Effector memory CD4-positive, alpha-beta T cell (primary cell): ENCODE results near the gene RASAL1.

Experiments
- DNase-seq, 3 donors: peaks; one replicate each; pipeline ENCODE4 v3.0.0-alpha.2; 2020
- H3K27ac ChIP-seq: 2 replicates; pipeline ENCODE4 v1.7.0; 2013; ENCODE audit warnings: mild to moderate bottlenecking, low read length, moderate library complexity; ENCODE audit not compliant: insufficient read depth, poor library complexity, severe bottlenecking
- H3K27me3 ChIP-seq: replicated peaks from 2 replicates; pipeline ENCODE4 v1.7.0; 2013; ENCODE audit warnings: mild to moderate bottlenecking, low read length; ENCODE audit not compliant: insufficient read depth, control insufficient read depth, poor library complexity, severe bottlenecking
- H3K36me3 ChIP-seq: 2 replicates; pipeline ENCODE4 v1.7.0; 2013; ENCODE audit warnings: mild to moderate bottlenecking, low read length, moderate library complexity; ENCODE audit not compliant: control insufficient read depth, insufficient read depth
- H3K4me1 ChIP-seq: 2 replicates; pipeline ENCODE4 v1.7.0; 2013; ENCODE audit warnings: low read length, mild to moderate bottlenecking; ENCODE audit not compliant: control insufficient read depth, insufficient read depth, poor library complexity, severe bottlenecking
- H3K4me3 ChIP-seq: 2 replicates; pipeline ENCODE4 v1.7.0; 2013; ENCODE audit warnings: low read length, low read depth, mild to moderate bottlenecking; ENCODE audit not compliant: insufficient read depth, poor library complexity, severe bottlenecking
- H3K9me3 ChIP-seq: 2 replicates; pipeline ENCODE4 v1.7.0; 2013; ENCODE audit warnings: mild to moderate bottlenecking, low read length, moderate library complexity; ENCODE audit not compliant: control insufficient read depth

The RASAL1 gene

DNA sequence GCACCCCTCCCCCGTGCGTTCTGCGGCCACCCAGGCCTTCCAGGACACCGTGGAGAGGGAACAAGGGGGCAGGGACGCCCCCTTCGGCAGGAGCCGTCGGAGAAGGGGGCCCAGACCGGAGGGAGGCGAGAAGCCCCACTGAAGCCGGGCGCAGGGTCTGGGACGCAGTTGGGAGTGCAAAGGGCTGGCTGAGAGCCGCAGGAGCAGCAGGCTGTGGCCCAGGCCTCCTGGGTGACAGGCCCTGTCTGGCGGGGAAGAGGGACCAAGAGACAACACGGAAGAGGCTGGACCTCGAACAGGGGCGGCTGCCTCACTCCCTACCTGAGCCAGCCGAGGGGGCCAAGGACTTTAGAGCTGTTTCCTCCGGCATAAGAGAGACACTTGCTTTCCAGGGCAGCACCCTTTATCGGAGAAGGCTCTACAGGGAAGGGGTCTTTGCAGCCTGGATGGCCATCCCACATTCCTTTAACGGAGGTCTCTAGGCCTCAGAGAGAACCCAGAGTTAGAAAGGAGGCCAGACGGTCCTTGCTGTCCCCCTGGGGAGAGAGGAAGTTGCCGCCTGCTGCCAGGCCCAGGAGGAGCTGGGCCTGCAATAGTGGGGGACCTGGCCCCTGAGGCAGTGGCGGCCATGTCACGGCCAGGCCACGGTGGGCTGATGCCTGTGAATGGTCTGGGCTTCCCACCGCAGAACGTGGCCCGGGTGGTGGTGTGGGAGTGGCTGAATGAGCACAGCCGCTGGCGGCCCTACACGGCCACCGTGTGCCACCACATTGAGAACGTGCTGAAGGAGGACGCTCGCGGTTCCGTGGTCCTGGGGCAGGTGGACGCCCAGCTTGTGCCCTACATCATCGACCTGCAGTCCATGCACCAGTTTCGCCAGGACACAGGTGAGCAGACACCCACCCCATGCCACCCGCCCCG is 77.7 kb downstream of the RASAL1 start:
- Histone ChIP-seq H3K27me3 (no peaks in the 10 kb centered on the region), H3K4me1 (peaks cover 22% of the 10 kb centered on the region), H3K9me3 (no peaks in the 10 kb centered on the region), H3K36me3 (no peaks in the 10 kb centered on the region), H3K4me3 (peak overlapping the region; percentile 80), H3K27ac (peak overlapping the region; percentile 27)
- DNase-seq: no peak

GRCh38 chr12:113056631-113057488 is 78.7 kb downstream of the RASAL1 start, which contains the start of gene DTX1:
Gene DTX1 (plus strand): TSS chr12:113056730. CDS start chr12:113058193, 1,463 bp downstream.
- peak within 1 kb of the TSS; percentile 59 for H3K27ac ChIP-seq
- H3K9me3 ChIP-seq: no peaks in the 10 kb centered on the region
- H3K4me3 ChIP-seq: peak within 1 kb of the TSS; percentile 80
- no peaks in the 10 kb centered on the region for H3K36me3 ChIP-seq
- DNase-seq: peak in 2 of 3 donors; percentile 6 to 13
- H3K4me1 ChIP-seq: peaks cover 22% of the 10 kb centered on the region
- H3K27me3 ChIP-seq: no peaks in the 10 kb centered on the region

GRCh38 chr12:113056381-113056630 is 79.3 kb downstream of the RASAL1 start:
- no peaks in the 10 kb centered on the region for H3K27me3 ChIP-seq
- no peaks in the 10 kb centered on the region for H3K9me3 ChIP-seq
- peak overlapping the region; percentile 59 for H3K27ac ChIP-seq
- peak overlapping the region; percentile 80 for H3K4me3 ChIP-seq
- no peaks in the 10 kb centered on the region for H3K36me3 ChIP-seq
- H3K4me1 ChIP-seq: peaks cover 22% of the 10 kb centered on the region
- DNase-seq: no peak

DNA sequence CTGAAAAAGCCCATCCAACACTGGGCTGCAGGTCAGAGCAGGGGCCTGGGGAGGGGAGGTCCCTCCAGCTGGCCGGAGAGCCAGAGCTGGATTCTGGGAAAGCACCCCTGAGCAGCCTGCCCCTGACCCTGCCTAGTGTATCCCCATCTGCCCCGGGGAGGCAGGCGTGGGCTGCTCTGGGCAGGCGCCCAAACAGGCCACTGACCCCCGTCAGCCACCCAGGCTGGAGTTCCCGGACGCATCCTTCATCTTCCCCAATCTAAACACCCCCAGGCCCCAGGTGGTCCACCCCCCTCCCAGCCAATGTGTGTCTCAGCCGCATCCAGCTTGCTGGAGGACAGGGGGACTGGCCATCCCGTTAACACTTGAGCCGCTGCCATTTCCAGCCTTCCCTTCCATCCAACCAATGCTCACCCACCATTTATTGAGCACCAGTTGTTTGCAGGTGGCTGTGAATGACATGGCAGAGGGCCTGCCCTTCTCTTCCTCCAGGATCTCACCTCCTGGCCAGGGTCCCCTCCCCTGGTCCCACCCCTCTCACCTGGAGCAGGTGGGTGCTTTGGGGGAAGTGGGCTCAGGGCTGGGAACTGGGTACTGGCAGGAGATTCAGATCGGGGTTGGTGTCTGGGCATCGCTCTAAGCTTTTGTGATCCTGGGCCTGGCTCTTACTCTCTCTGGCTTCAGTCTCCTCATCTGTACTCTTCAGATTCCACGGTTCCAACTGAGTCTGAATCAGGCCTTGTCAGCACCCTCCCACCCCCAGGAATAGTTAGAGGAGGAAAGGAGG is 79.8 kb downstream of the RASAL1 start:
- H3K4me3 ChIP-seq: peak overlapping the region; percentile 80
- no peaks in the 10 kb centered on the region for H3K27me3 ChIP-seq
- H3K9me3 ChIP-seq: no peaks in the 10 kb centered on the region
- peak overlapping the region; percentile 59 for H3K27ac ChIP-seq
- DNase-seq: no peak
- peaks cover 17% of the 10 kb centered on the region for H3K4me1 ChIP-seq
- H3K36me3 ChIP-seq: no peaks in the 10 kb centered on the region

GRCh38 chr12:113054948-113055486 is 80.5 kb downstream of the RASAL1 start:
- Histone ChIP-seq H3K4me1 (peaks cover 16% of the 10 kb centered on the region), H3K27me3 (no peaks in the 10 kb centered on the region)

DNA sequence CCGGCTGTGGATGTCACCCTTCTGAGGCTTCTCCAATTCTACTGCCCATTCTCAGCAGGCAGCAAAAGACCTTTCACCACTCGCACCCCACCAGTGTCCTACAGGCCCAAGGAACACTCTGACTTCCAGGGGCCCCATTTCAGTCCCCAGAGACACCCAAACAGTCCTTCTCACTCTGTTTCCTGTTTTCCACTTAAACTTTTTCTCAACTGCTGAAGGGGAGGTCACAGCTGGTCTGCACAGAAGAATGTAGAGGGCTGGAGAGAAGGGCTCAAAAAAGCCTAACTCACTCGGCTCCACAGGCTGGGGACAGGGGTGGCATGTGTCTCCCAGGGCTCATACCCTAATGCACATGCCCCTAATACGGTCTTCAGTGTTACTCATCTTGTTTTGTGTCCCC is 83.2 kb downstream of the RASAL1 start:
- no peak overlapping the region for H3K27ac ChIP-seq
- no peak overlapping the region for H3K4me3 ChIP-seq
- peaks cover 15% of the 10 kb centered on the region for H3K4me1 ChIP-seq
- H3K36me3 ChIP-seq: no peaks in the 10 kb centered on the region
- H3K9me3 ChIP-seq: no peaks in the 10 kb centered on the region
- no peaks in the 10 kb centered on the region for H3K27me3 ChIP-seq
- DNase-seq: no peak

More at GRCh38 chr12:113054948-113055486, 80.5 kb downstream of the RASAL1 start:
- Histone ChIP-seq H3K36me3 (no peaks in the 10 kb centered on the region), H3K27ac (no peak overlapping the region), H3K4me3 (no peak overlapping the region), H3K9me3 (no peaks in the 10 kb centered on the region)
- no peak for DNase-seq

DNA sequence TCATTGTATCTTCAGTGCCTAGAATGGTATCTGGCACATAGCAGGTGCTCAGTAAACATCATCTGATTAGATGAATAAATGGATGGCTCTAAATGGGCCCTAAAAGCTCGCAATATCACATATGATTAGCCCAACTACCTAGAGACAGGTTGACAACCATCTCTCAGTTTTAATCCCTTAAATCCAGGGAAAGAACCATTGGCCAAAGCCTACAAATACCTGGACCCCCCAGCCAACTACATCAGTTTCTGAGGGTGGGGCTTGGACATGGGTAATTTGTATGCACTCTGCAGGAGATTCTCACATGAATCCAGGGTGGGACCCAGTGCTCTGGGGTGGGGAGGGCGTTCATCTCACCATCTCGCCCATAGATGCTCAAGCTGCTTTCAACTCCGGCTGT is 83.8 kb downstream of the RASAL1 start:
- Histone ChIP-seq H3K4me1 (peaks cover 13% of the 10 kb centered on the region), H3K27ac (no peak overlapping the region), H3K4me3 (no peak overlapping the region), H3K27me3 (no peaks in the 10 kb centered on the region), H3K9me3 (no peaks in the 10 kb centered on the region), H3K36me3 (no peaks in the 10 kb centered on the region)
- no peak for DNase-seq

- no peak for DNase-seq
- no peaks in the 10 kb centered on the region for H3K9me3 ChIP-seq
Measured at GRCh38 chr12:113050795-113051194, 84.8 kb downstream of the RASAL1 start.

DNA sequence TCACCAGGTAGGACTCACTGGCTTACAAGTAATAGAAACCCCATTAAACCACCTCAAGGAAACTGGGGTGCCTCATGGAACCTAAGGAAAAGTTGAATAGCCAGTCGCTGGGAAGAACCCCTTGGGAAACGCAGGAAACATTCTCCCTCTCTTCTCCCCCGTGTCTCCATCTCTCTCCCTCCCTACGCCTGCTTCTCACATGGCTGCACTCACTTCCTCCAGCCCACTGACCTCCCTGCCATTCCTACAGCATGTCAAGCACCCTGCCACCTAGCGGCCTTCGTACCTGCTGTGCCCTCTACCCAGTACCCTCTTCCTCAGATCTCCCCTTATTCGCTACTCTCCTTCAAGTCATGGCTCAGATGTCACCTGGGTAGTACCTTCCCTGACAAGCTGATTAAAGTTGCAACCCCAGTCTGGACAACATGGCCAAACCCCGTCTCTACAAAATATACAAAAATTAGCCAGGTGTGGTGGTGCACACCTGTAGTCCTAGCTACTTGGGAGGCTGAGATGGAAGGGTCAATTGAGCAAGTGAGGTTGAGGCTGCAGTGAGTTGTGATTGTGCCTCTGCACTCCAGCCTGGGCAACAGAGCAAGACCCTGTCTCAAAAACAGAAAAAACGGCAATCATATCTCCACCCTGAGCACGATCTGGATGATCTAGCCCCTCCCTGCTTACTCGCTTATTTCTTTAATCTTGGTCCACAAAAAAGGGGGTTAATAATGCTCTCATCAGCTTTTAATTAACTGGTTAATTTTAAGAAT is 85.4 kb downstream of the RASAL1 start:
- no peak for DNase-seq

More at GRCh38 chr12:113050795-113051194, 84.8 kb downstream of the RASAL1 start:
- no peaks in the 10 kb centered on the region for H3K27me3 ChIP-seq
- no peak overlapping the region for H3K27ac ChIP-seq
- peaks cover 9% of the 10 kb centered on the region for H3K4me1 ChIP-seq
- no peak overlapping the region for H3K4me3 ChIP-seq
- H3K36me3 ChIP-seq: no peaks in the 10 kb centered on the region

More for the DNA sequence above, 85.4 kb downstream of the RASAL1 start:
- Histone ChIP-seq H3K27me3 (no peaks in the 10 kb centered on the region), H3K4me3 (no peak overlapping the region), H3K9me3 (no peaks in the 10 kb centered on the region), H3K4me1 (peaks cover 6% of the 10 kb centered on the region), H3K27ac (no peak overlapping the region), H3K36me3 (no peaks in the 10 kb centered on the region)
